T follicular helper cell (primary cell): ENCODE measurements around the gene LILRB3.
"Not testable (repeated sequence)": the region's sequence is repeated elsewhere in the genome, so short reads cannot be mapped to it uniquely, and the experiment has no call there.

Source experiments
- DNase-seq: peaks from one replicate; pipeline ENCODE4 v3.0.0-alpha.2; 2020; ENCODE audit warnings: low read depth

LILRB3 gene

DNA sequence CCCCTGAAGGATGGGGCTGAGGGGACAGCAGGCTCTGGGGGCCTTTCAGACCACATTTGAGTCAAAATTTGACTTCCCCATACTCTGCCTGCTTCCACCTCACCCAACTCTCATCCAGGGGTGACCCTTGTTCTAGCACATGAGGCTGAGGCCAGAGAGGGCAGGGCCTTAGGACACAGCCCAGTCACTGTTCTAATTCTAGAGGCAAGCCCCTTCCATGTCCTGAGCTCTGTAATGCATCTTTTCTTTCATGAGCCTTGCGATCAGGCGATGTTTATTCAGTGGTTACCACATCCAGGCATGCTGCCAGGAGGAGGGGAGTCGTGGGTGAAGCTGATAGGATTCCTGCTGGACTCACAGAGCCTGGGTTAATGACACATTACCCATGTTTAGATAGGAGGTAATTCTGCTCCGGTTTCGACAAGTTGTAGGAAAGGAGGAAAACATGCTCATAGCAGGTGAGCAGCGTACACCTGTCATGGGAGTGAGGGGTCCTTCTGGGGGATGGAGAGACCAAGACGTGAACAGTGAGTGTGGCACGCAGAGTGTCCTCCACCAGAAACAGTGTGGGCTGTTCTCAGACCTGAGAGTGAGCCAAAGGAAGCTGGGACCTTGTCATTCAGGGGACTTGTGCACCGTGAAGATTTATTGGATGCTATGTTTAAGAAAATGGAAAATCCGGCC, 12.9 kb downstream of the LILRB3 start:
- DNase-seq: no peak

DNA sequence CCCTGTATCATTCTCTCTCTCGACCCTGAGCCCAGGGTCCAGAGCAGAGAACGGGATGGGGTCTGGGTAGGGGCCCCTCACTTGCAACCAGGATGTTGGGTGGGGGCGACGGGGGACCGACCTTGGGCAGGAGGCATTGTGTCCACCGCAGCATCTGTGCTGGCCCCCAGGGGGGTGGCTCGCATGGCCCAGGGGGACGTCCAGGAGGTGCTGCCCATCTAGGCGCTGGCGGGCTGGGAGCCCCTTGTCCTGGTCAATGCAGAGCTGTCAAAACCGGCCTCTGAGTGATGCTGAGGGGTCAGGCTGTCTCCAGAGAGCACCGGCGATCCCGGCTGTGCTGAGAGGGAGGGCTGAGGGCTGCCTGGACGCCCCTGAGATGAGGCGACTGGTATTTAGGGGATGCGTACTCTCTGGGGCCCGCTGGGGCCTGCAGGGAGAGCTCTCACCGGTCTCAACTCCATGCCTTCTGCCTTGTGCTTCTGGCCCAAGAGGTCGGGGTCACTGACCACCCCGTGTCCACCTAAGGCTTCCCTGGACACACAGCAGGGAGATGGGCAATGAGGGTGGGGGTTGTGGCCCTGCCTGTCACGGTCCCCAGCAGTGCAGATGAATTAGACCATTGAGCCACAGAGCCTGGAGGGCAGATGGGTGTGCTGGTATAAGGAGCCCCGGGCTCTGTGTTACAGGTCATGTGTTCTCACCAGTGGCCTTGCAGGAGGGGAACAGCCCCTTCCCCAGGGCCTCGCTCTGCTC, 13.6 kb downstream of the LILRB3 start:
- no peak for DNase-seq

DNA sequence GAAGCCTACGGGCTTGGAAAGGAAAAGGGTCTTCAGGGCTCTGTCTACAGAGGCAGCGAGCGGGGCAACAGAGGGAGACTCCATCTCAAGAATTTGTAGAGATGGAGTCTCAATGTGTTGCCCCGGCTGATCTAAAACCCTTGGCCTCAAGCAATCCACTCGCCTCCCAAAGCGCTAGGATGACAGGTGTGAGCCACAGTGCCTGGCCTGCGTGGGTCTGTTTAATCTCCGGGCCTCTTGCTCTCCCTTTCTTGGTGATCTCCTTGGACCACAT, 14.1 kb downstream of the LILRB3 start:
- no peak for DNase-seq

DNA sequence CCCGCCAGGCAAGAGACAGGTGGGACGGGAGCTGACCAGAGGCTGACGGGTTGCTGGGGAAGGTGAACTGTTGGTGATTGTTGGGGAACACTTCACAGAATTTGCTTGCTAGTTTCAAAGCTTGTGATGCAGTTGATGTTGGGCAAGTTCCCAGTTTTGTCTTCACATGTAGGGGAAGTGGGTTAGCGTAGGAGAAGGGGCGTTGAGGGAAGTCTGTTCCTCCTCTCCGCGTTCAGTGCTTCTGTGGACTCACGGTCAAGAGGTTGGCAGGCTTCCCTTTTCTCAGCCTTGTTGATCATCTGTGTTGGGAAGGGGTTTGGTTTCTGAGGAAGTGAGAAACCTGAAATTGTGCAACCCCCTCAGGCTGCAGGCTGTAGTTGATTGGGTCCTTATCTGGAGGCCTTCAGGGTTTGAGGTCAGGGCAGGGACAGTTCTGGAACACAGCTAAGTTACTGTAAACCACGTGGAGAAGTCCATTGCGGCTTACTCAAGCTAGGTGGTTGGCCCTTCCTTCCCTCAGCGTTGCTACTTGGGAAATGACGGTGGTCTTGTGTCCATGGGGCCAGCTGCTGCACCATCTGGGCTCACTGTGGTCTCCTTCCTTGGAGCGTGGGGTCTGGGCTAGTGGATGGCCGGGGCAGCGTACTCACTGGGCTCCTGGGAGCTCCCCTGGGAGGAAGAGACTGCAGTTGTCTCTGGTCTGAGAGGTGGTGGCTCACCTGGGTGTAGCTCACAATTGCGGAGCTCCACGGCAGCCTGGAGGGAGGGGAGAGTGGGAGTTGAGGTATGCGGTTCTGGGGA, 14.6 kb downstream of the LILRB3 start:
- DNase-seq: no peak

- no peak for DNase-seq
Measured at GRCh38 chr19:54207676-54207982, 15.2 kb downstream of the LILRB3 start.

- DNase-seq: not testable (repeated sequence)
Measured at GRCh38 chr19:54207193-54207592, 15.6 kb downstream of the LILRB3 start.

- DNase-seq: no peak
Measured at GRCh38 chr19:54206831-54207177, 16.0 kb downstream of the LILRB3 start.

- no peak for DNase-seq
Measured at GRCh38 chr19:54206030-54206830, 16.6 kb downstream of the LILRB3 start.

DNA sequence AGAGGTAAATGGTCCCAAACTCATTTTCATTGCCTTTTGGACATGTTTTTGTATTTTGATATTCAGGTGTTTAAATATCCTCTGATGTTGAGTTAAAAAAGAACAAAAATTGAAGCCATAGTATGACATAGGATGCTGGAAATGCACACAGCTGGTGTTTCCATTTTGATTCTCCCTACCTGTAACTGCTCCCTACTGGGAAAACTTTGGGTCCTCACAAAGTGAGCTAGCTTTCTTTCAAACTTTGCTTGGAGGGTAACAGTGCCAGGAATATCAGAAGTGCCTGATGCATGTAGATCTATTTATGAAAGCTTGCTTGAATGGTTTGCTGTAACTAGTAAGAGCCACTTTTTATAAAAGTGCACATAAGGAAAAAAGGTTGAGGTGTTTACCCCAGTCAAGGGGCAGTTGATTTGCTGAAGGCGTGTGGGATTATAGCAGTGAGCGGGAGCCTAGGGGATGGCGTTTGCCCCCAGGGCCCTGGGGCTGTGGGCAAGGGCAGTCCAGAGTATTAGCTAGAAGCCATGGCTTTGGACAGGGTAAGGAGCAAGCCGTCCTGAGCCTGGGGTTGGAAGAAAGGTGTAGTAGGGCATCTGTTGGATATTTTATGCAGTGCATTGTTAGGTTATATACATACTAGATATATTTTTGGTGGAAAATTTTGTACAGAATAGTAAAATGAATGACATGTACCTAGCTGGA, 17.9 kb downstream of the LILRB3 start:
- no peak for DNase-seq

GRCh38 chr19:54203151-54203611, 19.6 kb downstream of the LILRB3 start:
- no peak for DNase-seq

DNA sequence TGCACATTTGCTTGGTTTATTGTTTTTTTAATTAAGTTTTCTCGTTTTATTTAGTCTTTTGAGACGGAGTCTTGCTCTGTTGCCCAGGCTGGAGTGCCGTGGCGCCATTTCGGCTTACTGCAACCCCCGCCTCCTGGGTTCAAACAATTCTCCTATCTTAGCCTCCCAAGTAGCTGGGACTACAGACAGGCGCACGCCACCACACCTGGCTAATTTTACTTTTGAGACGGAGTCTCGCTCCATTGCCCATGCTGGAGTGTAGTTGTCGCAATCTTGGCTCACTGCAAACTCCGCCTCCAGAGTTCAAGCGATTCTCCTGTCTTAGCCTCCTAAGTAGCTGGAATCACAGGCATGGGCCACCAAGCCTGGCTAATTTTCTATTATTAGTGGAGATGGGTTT, 20.8 kb downstream of the LILRB3 start:
- no peak for DNase-seq

GRCh38 chr19:54201172-54201701, 21.6 kb downstream of the LILRB3 start:
- DNase-seq: no peak

DNA sequence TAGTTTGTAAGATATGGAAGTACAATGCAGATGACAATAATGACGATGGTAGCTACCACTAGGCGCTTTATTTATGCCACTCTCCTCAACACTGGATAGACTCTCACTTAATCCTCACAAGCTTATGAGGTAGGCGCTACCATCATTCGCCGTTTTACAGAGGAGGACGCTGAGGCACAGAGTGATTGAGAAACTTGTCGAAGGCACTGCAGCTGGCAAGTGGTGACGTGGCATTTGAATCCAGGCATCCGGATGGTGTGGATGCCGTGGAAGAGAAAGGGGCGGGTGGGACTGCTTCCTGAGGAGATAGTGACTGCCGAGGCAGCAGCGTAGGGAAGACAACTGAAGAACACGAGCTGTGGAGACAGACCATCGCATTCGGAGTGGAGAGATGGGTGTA, 23.4 kb downstream of the LILRB3 start:
- no peak for DNase-seq

DNA sequence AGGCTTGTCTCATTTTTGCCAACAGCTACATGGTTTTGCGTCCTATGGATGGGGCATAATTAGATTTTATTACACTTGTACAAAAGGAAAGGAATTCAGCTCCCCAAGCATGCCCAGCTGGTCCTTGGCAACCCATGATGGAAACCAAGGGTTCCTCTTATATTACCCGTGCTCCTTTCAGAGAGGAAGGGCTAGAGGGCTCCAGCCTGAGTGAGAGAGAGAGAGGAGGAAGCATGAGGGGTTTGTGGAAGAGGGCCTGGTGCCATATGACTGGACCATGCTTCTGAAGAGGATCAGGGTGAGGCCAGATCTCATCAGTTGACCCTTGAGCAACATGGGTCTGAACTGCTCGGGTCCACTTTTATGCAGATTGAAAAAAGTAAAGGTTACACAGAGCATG, 25.7 kb downstream of the LILRB3 start:
- DNase-seq: no peak

DNA sequence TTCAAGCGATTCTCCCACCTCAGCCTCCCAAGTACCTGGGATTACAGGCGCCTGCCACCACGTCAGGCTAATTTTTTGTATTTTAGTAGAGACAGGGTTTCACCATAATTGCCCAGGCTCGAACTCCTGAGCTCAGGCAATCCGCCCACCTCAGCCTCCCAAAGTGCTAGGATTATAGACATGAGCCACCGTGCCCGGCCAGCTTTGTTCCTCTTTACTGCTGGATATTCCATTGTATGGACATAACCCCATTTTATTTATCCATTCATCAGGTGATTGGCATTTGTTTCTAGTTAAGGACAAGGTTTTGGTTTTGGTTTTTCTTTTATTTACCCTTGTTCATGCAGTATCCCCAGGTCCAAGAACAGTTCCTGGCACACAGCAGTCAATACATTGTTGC, 26.3 kb downstream of the LILRB3 start:
- no peak for DNase-seq

DNA sequence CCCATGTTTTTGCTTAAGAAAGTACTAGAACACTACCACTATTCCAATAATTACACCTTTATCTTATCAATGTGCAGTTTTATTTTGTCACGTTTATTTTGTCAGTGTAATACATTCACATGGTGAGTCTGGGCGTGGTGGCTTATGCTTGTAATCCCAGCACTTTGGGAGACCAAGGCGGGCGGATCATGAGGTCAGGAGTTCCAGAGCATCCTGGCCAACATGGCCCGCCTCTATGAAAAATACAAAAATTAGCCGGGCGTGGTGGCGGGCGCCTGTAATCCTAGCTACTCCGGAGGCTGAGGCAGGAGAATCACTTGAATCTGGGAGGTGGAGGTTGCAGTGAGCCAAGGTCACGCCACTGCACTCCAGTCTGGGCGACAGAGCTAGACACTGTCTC, 28.3 kb downstream of the LILRB3 start:
- DNase-seq: not testable (repeated sequence)

- no peak for DNase-seq
Measured at GRCh38 chr19:54193011-54193410, 29.8 kb downstream of the LILRB3 start.

DNA sequence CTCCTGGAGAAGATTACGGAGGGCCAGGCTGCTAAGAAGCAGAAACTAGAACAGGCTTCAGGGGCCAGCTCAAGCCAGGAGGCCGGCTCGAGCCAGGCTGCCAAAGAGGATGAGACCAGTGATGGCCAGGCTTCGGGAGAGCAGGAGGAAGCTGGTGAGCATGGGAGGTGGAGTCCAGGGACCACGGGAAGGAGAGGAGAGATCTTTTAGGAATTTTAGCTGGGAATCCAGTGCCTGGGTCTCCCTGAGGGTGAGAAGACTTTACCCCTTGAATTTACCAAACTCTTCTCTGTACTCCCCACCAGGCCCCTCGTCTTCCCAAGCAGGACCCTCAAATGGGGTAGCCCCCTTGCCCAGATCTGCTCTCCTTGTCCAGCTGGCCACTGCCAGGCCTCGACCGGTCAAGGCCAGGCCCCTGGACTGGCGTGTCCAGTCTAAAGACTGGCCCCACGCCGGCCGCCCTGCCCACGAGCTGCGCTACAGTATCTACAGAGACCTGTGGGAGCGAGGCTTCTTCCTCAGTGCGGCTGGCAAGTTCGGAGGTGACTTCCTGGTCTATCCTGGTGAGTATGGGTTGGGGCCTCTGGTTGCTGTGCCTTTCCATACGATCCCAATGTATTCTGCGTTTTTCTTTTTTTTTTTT, 30.9 kb downstream of the LILRB3 start:
- DNase-seq: no peak

GRCh38 chr19:54191011-54191810, 31.6 kb downstream of the LILRB3 start, which contains the start of gene TSEN34:
Gene TSEN34 (plus strand): TSS chr19:54191308. CDS start chr19:54191365, 57 bp downstream.
- DNase-seq: peak; percentile 82

GRCh38 chr19:54190503-54191010, 32.2 kb downstream of the LILRB3 start:
- peak; percentile 100 for DNase-seq
